ENCODE results near the gene RAPGEF5. TPM values are rescaled to one million over a fixed set of nuclear protein-coding genes. Genes with fewer than 3 reads are reported as not detected.

The RAPGEF5 gene
- total RNA-seq, 2 donors from 2014 or later: 0.10 to 0.85 TPM

- ATAC-seq (no peak), DNase-seq (no peak)
- H3K27ac Mint-ChIP-seq: no peak overlapping the region
- peaks cover 15% of the 10 kb centered on the region for H3K27me3 Mint-ChIP-seq
- no peaks in the 10 kb centered on the region for H3K4me1 Mint-ChIP-seq
- H3K4me3 Mint-ChIP-seq: no peak overlapping the region
- H3K9me3 ChIP-seq (ENCODE audit: control insufficient read depth, low read length, poor library complexity, severe bottlenecking): no peaks in the 10 kb centered on the region
- no peaks in the 10 kb centered on the region for H3K36me3 Mint-ChIP-seq (ENCODE audit: low read depth)
Measured at GRCh38 chr7:22371878-22372277, 14.9 kb upstream of the RAPGEF5 start.

GRCh38 chr7:22364900-22365299, 7.9 kb upstream of the RAPGEF5 start:
- no peak overlapping the region for H3K4me3 Mint-ChIP-seq
- ATAC-seq: no peak

GRCh38 chr7:22363756-22364422, 6.9 kb upstream of the RAPGEF5 start:
- H3K4me3 Mint-ChIP-seq: no peak overlapping the region
- no peak overlapping the region for H3K27ac Mint-ChIP-seq
- DNase-seq: no peak
- H3K27me3 Mint-ChIP-seq: peaks cover 8% of the 10 kb centered on the region
- H3K4me1 Mint-ChIP-seq: peaks cover 2% of the 10 kb centered on the region
- H3K36me3 Mint-ChIP-seq (ENCODE audit: low read depth): no peaks in the 10 kb centered on the region
- ATAC-seq: no peak
- H3K9me3 ChIP-seq (ENCODE audit: control insufficient read depth, low read length, poor library complexity, severe bottlenecking): no peaks in the 10 kb centered on the region

More at GRCh38 chr7:22364900-22365299, 7.9 kb upstream of the RAPGEF5 start:
- peaks cover 2% of the 10 kb centered on the region for H3K4me1 Mint-ChIP-seq
- DNase-seq: no peak
- no peak overlapping the region for H3K27ac Mint-ChIP-seq
- H3K36me3 Mint-ChIP-seq (ENCODE audit: low read depth): no peaks in the 10 kb centered on the region
- no peaks in the 10 kb centered on the region for H3K9me3 ChIP-seq (ENCODE audit: control insufficient read depth, low read length, poor library complexity, severe bottlenecking)
- H3K27me3 Mint-ChIP-seq: peaks cover 9% of the 10 kb centered on the region

DNA sequence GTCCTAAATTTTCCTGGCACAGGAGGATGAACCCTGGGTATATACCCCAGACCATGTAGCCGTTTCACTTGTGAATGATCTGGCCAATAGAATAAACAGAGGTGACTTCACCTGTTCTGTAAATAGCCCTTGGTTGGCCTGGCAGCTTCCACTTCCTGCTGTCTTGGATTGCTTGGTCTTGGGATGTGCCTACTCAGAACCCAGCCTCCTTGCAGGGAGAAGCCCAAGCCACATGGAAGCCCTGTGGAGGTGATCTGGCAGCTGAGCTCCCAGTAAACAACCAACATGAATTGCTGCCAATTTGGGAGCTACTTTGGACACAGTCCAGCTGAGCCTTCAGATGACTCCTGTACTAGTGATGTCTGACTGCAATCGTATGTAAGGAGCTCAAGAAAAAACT, 4.8 kb upstream of the RAPGEF5 start:
- Mint-ChIP-seq H3K4me3 (no peak overlapping the region), H3K27me3 (peaks cover 22% of the 10 kb centered on the region), H3K4me1 (peaks cover 4% of the 10 kb centered on the region), H3K27ac (no peak overlapping the region), H3K36me3 (ENCODE audit: low read depth) (peaks cover 3% of the 10 kb centered on the region)
- DNase-seq: no peak
- H3K9me3 ChIP-seq (ENCODE audit: control insufficient read depth, low read length, poor library complexity, severe bottlenecking): no peaks in the 10 kb centered on the region
- no peak for ATAC-seq

GRCh38 chr7:22361320-22361719, 4.4 kb upstream of the RAPGEF5 start:
- peaks cover 4% of the 10 kb centered on the region for H3K4me1 Mint-ChIP-seq
- H3K27me3 Mint-ChIP-seq: peaks cover 22% of the 10 kb centered on the region
- no peak for ATAC-seq
- H3K36me3 Mint-ChIP-seq (ENCODE audit: low read depth): peaks cover 3% of the 10 kb centered on the region
- no peak overlapping the region for H3K4me3 Mint-ChIP-seq
- H3K9me3 ChIP-seq (ENCODE audit: control insufficient read depth, low read length, poor library complexity, severe bottlenecking): no peaks in the 10 kb centered on the region
- no peak for DNase-seq
- H3K27ac Mint-ChIP-seq: no peak overlapping the region

GRCh38 chr7:22358820-22359697, 2.1 kb upstream of the RAPGEF5 start:
- no peaks in the 10 kb centered on the region for H3K9me3 ChIP-seq (ENCODE audit: control insufficient read depth, low read length, poor library complexity, severe bottlenecking)
- H3K4me1 Mint-ChIP-seq: peaks cover 4% of the 10 kb centered on the region
- H3K4me3 Mint-ChIP-seq: no peak overlapping the region
- no peak overlapping the region for H3K27ac Mint-ChIP-seq
- H3K36me3 Mint-ChIP-seq (ENCODE audit: low read depth): peaks cover 3% of the 10 kb centered on the region
- ATAC-seq (no peak), DNase-seq (no peak)
- peaks cover 38% of the 10 kb centered on the region for H3K27me3 Mint-ChIP-seq

GRCh38 chr7:22357311-22358175, 589 bp upstream of the RAPGEF5 start:
- peaks cover 3% of the 10 kb centered on the region for H3K4me1 Mint-ChIP-seq
- no peaks in the 10 kb centered on the region for H3K9me3 ChIP-seq (ENCODE audit: control insufficient read depth, low read length, poor library complexity, severe bottlenecking)
- H3K27ac Mint-ChIP-seq: no peak overlapping the region
- H3K36me3 Mint-ChIP-seq (ENCODE audit: low read depth): peaks cover 3% of the 10 kb centered on the region
- ATAC-seq: no peak
- no peak for DNase-seq
- H3K4me3 Mint-ChIP-seq: peak overlapping the region; percentile 88
- H3K27me3 Mint-ChIP-seq: peaks cover 38% of the 10 kb centered on the region

DNA sequence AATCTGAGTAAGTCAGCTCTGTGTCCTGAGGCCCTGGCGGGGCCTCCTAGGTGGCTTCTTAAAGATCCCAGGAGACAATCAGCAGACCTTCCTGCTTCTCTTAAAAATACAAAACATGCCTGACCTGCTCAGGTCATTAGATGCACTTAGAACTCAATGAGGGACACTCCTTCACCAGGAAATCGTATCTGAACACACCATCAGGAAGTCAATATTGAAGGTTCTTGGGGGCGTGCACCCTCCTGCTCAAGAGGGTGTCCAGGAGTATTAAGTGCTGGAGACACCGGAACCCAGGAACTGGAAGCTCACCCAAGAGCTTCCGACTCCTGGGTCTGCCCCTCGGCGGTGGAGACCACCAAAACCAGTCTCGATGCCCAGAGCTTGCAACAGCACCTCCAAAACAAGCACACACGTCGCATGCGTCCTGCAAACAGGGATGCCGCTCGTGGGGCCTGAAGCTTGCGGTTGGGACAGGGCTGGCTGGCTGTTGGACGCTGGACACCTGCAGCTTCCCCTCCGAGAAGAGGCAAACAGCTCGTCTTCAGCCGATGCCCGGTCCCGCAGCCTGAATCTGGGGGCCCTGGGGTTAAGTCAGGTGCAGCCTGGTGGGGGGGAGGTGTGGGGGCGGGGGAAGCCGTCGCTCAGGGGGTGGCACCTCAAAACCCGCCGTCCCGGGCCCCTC, 803 bp downstream of the RAPGEF5 start:
- Mint-ChIP-seq H3K36me3 (ENCODE audit: low read depth) (peaks cover 3% of the 10 kb centered on the region), H3K4me3 (peak overlapping the region; percentile 31), H3K4me1 (peaks cover 3% of the 10 kb centered on the region), H3K27ac (no peak overlapping the region), H3K27me3 (peaks cover 38% of the 10 kb centered on the region)
- no peaks in the 10 kb centered on the region for H3K9me3 ChIP-seq (ENCODE audit: control insufficient read depth, low read length, poor library complexity, severe bottlenecking)
- no peak for DNase-seq
- no peak for ATAC-seq

- Mint-ChIP-seq H3K27ac (no peak overlapping the region), H3K27me3 (peaks cover 38% of the 10 kb centered on the region), H3K36me3 (ENCODE audit: low read depth) (peaks cover 3% of the 10 kb centered on the region)
Measured at GRCh38 chr7:22355620-22356009, 1.3 kb downstream of the RAPGEF5 start.

DNA sequence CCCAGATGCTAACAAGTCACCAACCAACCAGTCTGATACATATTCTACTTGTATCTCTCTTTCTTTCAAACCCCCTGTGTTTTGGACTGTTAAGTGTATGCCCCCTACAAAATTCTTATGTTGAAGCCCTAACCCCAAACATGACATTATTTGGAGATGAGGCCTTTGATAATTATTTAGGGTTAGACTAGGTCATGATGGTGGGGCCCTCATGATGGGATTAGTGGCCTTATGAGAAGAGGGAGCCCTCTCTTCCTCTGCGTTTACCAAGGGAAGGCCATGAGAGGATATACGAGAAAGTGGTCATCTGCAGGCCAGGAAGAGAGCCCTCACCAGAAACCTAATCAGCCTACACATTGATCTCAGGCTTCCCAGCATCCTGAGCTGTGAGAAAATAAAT, 2.5 kb downstream of the RAPGEF5 start:
- ATAC-seq (no peak), DNase-seq (no peak)
- Mint-ChIP-seq H3K27ac (no peak overlapping the region), H3K4me1 (peaks cover 3% of the 10 kb centered on the region), H3K27me3 (peaks cover 37% of the 10 kb centered on the region), H3K36me3 (ENCODE audit: low read depth) (peaks cover 3% of the 10 kb centered on the region), H3K4me3 (no peak overlapping the region)
- no peaks in the 10 kb centered on the region for H3K9me3 ChIP-seq (ENCODE audit: control insufficient read depth, low read length, poor library complexity, severe bottlenecking)

More at GRCh38 chr7:22355620-22356009, 1.3 kb downstream of the RAPGEF5 start:
- ATAC-seq: no peak
- no peak for DNase-seq
- no peaks in the 10 kb centered on the region for H3K9me3 ChIP-seq (ENCODE audit: control insufficient read depth, low read length, poor library complexity, severe bottlenecking)
- Mint-ChIP-seq H3K4me3 (peak overlapping the region; percentile 31), H3K4me1 (peaks cover 3% of the 10 kb centered on the region)

DNA sequence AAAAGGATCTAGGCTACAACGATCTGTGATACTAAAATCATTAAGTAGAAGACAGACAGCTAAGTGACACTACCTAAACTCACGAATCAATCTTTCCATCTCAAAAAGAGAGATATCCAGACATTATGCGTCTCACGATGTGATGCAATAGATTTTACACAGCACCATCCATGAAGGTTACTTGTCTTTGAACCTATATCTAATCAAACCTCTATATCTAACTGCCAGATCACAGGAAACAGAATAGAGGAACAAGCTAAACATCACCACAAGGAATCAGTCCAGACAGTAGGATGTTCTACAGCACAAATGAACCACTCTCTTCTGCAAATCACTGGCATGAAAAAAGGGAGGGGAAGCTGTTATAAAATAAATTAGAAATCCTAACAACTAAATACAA, 4.1 kb downstream of the RAPGEF5 start:
- Mint-ChIP-seq H3K27ac (no peak overlapping the region), H3K27me3 (peaks cover 28% of the 10 kb centered on the region), H3K36me3 (ENCODE audit: low read depth) (peaks cover 3% of the 10 kb centered on the region), H3K4me3 (no peak overlapping the region), H3K4me1 (peaks cover 3% of the 10 kb centered on the region)
- DNase-seq: no peak
- ATAC-seq: no peak
- H3K9me3 ChIP-seq (ENCODE audit: control insufficient read depth, low read length, poor library complexity, severe bottlenecking): no peaks in the 10 kb centered on the region

GRCh38 chr7:22351878-22352277, 5.1 kb downstream of the RAPGEF5 start:
- ATAC-seq (no peak), DNase-seq (no peak)
- Mint-ChIP-seq H3K27ac (no peak overlapping the region), H3K27me3 (peaks cover 21% of the 10 kb centered on the region), H3K36me3 (ENCODE audit: low read depth) (no peaks in the 10 kb centered on the region), H3K4me1 (no peaks in the 10 kb centered on the region), H3K4me3 (no peak overlapping the region)
- no peaks in the 10 kb centered on the region for H3K9me3 ChIP-seq (ENCODE audit: control insufficient read depth, low read length, poor library complexity, severe bottlenecking)

All from T-helper 17 cell (primary cell).